Measurements from ENCODE around the gene TOLLIP.
"Not testable (repeated sequence)": the region's sequence is repeated elsewhere in the genome, so short reads cannot be mapped to it uniquely, and the experiment has no call there.

The TOLLIP gene

DNA sequence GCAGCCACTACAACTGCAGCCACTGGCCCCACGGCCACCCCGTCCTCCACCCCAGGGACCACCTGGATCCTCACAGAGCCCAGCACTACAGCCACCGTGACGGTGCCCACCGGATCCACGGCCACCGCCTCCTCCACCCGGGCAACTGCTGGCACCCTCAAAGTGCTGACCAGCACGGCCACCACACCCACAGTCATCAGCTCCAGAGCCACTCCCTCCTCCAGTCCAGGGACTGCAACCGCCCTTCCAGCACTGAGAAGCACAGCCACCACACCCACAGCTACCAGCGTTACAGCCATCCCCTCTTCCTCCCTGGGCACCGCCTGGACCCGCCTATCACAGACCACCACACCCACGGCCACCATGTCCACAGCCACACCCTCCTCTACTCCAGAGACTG is 63.1 kb downstream of the TOLLIP start:
- not testable (repeated sequence) for DNase-seq (ENCODE audit: low read depth)

DNA sequence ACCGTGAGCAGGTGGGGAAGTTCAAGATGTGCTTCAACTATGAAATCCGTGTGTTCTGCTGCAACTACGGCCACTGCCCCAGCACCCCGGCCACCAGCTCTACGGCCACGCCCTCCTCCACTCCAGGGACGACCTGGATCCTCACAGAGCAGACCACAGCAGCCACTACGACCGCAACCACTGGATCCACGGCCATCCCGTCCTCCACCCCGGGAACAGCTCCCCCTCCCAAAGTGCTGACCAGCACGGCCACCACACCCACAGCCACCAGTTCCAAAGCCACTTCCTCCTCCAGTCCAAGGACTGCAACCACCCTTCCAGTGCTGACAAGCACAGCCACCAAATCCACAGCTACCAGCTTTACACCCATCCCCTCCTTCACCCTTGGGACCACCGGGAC is 63.7 kb downstream of the TOLLIP start:
- not testable (repeated sequence) for DNase-seq (ENCODE audit: low read depth)

- not testable (repeated sequence) for DNase-seq (ENCODE audit: low read depth)
Observed at GRCh38 chr11:1244557-1244956, 64.9 kb downstream of the TOLLIP start.

DNA sequence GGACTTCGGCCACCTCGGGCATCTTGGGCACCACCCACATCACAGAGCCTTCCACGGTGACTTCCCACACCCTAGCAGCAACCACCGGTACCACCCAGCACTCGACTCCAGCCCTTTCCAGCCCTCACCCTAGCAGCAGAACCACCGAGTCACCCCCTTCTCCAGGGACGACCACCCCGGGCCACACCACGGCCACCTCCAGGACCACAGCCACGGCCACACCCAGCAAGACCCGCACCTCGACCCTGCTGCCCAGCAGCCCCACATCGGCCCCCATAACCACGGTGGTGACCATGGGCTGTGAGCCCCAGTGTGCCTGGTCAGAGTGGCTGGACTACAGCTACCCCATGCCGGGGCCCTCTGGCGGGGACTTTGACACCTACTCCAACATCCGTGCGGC is 65.9 kb downstream of the TOLLIP start:
- not testable (repeated sequence) for DNase-seq (ENCODE audit: low read depth)

DNA sequence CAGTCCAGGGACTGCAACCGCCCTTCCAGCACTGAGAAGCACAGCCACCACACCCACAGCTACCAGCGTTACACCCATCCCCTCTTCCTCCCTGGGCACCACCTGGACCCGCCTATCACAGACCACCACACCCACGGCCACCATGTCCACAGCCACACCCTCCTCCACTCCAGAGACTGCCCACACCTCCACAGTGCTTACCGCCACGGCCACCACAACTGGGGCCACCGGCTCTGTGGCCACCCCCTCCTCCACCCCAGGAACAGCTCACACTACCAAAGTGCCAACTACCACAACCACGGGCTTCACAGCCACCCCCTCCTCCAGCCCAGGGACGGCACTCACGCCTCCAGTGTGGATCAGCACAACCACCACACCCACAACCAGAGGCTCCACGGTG is 66.7 kb downstream of the TOLLIP start:
- not testable (repeated sequence) for DNase-seq (ENCODE audit: low read depth)

- no peak for DNase-seq (ENCODE audit: low read depth)
Observed at GRCh38 chr11:1242289-1242688, 67.1 kb downstream of the TOLLIP start.

GRCh38 chr11:1241706-1242105 is 67.7 kb downstream of the TOLLIP start:
- DNase-seq (ENCODE audit: low read depth): no peak

GRCh38 chr11:1240771-1241170 is 68.7 kb downstream of the TOLLIP start:
- no peak for DNase-seq (ENCODE audit: low read depth)

DNA sequence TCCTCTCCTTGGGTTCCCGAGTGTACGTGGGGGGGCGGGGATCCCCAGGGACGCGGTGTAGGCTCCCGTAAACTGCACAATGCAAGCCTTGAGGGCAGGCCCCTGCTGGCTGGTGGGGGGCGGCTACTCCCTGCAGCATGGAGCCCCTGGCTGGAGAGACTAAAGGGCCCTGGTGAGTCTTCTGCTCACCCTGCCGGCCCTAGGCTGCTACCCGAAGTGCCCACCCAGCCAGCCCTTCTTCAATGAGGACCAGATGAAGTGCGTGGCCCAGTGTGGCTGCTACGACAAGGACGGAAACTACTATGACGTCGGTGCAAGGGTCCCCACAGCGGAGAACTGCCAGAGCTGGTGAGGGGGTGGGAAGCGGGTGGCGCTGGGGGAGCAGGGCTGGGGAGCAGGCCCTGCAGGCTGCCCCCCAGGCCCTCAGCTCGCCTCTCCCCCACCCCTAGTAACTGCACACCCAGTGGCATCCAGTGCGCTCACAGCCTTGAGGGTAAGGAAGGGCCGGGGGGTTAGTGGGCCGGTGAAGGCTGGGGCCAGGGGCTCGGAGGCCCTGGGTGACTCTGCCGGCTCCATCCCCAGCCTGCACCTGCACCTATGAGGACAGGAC is 69.7 kb downstream of the TOLLIP start:
- no peak for DNase-seq (ENCODE audit: low read depth)

- DNase-seq (ENCODE audit: low read depth): no peak
Observed at GRCh38 chr11:1238767-1239595, 70.5 kb downstream of the TOLLIP start.

GRCh38 chr11:1237851-1238250 is 71.6 kb downstream of the TOLLIP start:
- no peak for DNase-seq (ENCODE audit: low read depth)

DNA sequence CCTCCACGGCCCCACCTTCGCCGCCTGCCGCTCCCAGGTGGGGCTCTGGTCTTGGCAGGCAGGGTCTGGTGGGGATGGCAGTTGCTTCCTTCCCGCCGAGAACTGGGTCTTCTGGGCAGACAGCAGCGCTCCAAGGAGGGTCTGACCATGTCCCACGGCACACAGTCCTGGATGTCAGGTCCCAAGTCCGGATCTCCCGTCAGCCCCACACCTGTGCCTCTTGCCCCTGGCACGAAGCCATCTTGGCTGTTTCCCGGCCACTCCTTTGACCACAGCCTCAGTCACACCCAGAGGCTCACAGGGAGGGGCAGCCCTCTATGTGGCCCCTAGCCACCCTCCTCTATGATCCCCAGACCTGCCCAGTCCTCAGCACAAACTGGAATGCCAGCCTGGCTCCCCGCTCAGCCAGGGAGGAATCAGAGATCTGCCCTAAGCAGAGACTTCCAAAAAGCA is 72.3 kb downstream of the TOLLIP start:
- DNase-seq (ENCODE audit: low read depth): no peak

DNA sequence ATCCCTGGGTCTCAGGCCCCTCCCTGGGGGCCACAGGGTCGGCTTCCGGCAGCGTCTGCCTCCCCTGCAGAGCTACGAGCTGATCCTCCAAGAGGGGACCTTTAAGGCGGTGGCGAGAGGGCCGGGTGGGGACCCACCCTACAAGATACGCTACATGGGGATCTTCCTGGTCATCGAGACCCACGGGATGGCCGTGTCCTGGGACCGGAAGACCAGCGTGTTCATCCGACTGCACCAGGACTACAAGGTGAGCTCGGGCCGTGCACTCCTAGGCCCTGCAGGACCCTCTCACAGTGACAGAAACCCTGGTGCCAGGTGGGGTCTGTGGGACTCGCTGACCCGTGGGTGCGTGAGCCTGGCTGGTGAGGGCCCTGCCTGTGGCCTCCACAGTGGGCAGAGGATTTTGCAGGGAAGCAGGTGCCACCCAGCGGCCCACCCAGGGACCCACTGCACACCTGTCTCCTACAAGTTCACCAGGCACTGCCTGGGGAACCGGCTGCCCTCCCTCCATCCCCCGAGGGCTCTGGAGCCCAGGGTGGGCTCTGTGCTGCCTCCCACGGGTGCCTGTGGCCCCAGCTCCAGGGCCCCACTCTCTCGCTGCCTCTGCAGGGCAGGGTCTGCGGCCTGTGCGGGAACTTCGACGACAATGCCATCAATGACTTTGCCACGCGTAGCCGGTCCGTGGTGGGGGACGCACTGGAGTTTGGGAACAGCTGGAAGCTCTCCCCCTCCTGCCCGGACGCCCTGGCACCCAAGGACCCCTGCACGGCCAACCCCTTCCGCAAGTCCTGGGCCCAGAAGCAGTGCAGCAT is 72.9 kb downstream of the TOLLIP start:
- no peak for DNase-seq (ENCODE audit: low read depth)

GRCh38 chr11:1235901-1236315 is 73.5 kb downstream of the TOLLIP start:
- DNase-seq (ENCODE audit: low read depth): no peak

DNA sequence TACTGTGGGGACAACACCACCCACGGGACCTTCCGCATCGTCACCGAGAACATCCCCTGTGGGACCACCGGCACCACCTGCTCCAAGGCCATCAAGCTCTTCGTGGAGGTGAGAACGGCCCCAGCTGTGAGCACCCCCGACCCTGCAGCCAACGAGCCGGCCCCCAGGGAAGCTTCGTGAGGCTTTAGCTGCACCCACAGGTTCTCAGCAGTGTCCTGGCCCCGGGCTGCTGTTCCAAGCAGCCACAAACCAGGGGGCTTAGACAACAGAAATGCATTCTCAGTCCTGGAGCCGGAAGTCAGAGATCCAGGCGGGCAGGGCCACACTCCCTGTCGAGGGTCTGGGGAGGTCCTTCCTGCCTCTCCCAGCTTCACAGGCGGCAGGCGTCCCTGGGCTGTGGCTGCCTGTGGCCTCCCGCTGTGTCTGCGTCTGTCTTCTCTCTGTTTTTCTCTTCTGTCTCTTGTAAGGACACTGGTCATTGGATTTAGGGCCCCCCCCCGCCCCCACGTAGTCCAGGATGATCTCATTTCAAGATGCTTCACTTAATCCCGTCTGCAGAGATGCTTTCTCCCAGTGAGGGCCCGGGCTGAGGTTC is 74.0 kb downstream of the TOLLIP start:
- DNase-seq (ENCODE audit: low read depth): no peak

GRCh38 chr11:1234771-1235305 is 74.6 kb downstream of the TOLLIP start:
- DNase-seq (ENCODE audit: low read depth): no peak

- DNase-seq (ENCODE audit: low read depth): no peak
Observed at GRCh38 chr11:1234054-1234720, 75.2 kb downstream of the TOLLIP start.

DNA sequence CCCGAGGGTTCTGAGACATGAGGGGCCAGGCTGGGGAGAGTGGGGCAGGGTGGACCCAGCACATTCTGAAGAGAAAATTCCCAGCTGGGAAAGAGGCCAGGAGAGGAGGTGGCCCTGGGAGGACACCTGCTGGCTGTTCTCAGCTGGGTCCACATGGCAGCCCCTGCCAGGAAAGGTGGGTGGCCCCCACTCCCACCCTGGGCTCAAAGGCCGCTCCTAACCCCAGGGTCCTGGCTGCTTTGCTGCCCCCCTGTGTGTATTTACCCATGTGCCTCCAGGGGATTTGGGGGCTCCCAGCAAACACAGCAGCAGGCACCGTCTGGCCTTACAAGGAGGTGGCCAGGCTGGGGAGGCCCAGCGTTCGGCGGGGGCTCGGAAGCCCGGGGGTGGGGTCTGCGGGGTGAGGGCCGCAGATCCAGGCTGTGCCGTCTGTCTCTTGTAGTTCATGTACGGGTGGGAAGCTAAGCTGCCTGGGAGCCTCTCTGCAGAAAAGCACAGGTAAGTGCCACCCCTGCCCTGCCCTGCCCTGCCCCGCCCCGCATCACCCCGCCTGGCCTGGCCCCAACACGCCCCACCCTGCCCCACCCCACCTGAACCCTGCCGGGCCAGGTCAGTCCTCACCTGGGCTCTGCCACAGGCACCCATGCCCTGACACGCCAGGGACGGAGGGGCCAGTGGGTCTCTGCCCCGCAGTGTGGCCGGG is 75.9 kb downstream of the TOLLIP start:
- no peak for DNase-seq (ENCODE audit: low read depth)

DNA sequence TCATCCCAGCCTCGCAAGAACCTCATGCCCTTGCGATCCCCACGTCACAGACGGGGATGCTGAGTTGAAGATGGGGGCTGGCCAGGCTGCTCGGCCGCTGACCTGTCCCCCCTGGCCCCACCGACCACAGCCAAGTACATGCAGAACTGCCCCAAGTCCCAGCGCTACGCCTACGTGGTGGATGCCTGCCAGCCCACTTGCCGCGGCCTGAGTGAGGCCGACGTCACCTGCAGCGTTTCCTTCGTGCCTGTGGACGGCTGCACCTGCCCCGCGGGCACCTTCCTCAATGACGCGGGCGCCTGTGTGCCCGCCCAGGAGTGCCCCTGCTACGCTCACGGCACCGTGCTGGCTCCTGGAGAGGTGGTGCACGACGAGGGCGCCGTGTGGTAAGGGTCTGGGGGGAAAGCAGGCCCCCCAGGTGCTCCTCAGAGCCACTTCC is 76.5 kb downstream of the TOLLIP start:
- no peak for DNase-seq (ENCODE audit: low read depth)

- no peak for DNase-seq (ENCODE audit: low read depth)
Observed at GRCh38 chr11:1232021-1232882, 77.2 kb downstream of the TOLLIP start.

Data from activated T-helper 1 cell treated with Interleukin-2 at 50 U/mL for 16 hours (primary cell).